GM18517 (cell line): Measurements from ENCODE around the gene MAP6.

Source experiments
- ATAC-seq: cut with Tn5 transposase; IDR thresholded peaks from one replicate; pipeline ENCODE4 v1.9.1; 2021; ENCODE audit warnings: mild to moderate bottlenecking, moderate library complexity; ENCODE audit not compliant: unreplicated experiment

MAP6 gene

DNA sequence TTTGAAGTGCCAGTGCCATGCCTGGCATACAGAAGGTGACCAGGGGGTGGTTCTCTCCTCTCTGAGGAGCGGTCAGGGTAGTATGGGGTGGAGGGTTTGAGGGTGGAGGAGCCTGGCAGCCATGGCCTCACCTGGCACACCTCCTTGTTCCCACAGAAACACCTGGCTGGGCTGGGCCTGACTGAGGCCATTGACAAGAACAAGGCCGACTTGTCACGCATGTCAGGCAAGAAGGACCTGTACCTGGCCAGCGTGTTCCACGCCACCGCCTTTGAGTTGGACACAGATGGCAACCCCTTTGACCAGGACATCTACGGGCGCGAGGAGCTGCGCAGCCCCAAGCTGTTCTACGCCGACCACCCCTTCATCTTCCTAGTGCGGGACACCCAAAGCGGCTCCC, 97.2 kb downstream of the MAP6 start:
- ATAC-seq, result no peak

DNA sequence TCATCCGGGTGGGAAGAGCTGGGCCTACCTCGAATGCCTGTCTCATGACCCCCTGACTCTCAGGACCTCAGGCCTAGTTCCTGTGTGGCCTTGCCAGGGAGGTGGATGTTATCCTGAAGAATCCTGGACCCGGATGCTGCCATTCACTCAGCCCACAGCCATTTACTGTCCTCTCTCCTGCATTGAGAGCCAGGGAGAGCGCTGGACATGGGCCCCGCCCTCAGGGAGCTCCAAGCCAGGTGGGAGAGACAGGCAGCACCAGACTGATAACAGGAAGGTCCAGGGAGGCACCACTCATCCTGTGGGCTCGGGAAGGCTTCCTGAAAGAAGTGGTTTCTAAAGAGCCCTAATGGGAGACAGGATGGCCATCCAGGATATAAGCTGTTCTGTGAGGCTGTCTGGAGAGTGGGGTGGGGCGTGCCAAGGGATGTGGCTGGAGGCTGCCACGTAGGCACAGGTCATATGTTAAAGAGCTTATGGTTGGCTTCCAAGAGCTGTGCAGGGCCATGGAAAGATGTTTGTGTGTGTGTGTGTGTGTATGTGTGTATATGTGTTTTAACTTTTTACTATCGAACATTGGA, 98.2 kb downstream of the MAP6 start:
- no peak for ATAC-seq

GRCh38 chr11:75568616-75569219, 100.1 kb downstream of the MAP6 start:
- ATAC-seq, result no peak

GRCh38 chr11:75567971-75568370, 100.9 kb downstream of the MAP6 start:
- ATAC-seq, result no peak

DNA sequence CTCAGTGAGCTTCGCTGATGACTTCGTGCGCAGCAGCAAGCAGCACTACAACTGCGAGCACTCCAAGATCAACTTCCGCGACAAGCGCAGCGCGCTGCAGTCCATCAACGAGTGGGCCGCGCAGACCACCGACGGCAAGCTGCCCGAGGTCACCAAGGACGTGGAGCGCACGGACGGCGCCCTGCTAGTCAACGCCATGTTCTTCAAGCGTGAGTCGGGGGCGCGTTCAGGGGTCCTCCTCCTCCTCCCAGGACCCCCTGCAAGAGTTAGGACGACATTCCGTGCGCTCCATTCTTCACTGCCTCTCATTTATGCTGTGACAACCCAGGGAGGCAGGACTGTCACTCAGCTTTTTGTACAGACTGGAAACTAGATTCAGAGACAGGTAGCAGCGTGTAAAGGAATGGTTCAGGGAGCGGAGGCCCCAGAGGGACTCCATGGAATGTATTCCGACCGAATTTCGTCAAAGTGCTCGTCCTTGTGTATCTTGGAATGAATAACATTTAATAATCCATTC, 102.0 kb downstream of the MAP6 start:
- ATAC-seq, result no peak

DNA sequence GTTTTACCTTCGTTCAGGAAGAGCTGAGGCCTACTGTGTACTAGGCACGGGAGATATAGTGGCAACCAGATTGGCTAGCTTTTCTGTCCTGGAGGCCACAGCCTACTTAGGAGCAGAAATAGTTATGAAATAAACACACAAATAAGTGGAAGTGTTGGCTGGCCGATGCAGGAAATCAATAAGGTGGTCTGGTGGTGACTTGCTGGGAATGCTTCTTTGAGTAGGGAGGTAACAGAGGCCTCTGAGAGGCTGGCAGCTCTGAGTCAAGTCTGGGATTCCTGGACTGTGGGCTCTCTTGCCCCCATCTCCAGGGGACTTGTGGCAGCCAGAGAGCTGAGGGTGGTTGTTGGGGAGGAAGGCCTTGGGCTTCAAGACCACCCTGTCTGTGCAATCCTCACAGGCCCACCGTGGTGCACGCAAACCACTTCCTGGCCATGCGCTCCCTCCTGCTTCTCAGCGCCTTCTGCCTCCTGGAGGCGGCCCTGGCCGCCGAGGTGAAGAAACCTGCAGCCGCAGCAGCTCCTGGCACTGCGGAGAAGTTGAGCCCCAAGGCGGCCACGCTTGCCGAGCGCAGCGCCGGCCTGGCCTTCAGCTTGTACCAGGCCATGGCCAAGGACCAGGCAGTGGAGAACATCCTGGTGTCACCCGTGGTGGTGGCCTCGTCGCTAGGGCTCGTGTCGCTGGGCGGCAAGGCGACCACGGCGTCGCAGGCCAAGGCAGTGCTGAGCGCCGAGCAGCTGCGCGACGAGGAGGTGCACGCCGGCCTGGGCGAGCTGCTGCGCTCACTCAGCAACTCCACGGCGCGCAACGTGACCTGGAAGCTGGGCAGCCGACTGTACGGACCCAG, 102.7 kb downstream of the MAP6 start:
- no peak for ATAC-seq

DNA sequence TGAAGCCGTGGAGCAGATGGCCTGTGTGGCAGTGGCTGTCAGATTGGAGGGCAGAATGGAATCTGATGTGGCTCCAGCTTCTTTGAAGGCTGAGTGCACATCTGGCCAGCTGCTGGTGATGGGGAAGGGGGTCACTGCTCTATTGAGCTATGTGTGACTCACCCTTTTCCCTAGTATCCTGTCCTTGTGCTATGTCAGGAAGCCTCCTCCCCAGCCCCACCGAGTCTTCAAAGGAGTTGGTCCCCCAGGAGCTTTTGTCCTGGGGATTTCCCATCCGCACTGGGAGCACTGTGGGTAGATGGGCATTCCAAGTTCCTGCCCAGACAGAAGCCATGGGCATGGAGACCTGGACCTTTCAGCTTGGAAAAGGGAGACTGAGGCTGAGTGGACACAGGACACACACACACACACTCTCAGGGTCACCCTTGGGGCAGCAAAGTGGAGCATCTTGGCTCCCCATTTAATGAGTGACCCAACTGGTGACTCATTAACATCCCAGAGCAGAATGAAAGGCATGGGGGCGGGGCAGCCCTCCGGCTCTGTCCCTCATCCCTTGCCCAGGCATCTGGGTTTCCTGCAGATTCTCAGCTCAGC, 103.5 kb downstream of the MAP6 start:
- no peak for ATAC-seq

DNA sequence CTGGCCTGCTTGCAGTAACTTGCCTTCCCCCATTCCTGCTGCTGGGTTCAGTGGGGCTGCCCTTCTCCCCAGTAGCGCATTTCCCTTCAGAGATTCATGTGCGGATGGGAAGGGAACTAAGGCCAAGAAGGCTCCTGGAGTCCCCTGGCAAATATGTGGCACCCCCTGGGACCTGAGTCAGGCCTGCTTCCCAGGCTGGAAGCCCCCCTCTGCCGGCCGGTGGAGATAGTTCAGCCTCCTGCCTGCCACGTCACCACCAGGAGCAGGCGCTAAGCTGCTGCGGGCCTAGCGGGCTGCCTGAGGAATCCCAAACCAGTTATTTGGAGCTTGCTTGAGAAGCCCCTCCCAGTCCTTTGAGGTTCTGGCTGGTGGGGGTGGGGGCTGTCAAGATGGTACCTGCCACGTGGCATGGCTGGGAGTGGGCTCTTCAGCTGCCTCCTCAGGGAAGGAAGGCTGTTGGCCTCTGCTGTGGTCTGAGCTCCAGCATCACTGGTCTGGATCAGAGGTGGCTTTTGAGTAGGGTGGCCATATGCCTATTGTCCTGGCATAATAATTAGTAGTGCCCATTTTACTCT, 104.8 kb downstream of the MAP6 start:
- ATAC-seq, result no peak

- ATAC-seq, result no peak
Observed at GRCh38 chr11:75563501-75563977, 105.3 kb downstream of the MAP6 start.

DNA sequence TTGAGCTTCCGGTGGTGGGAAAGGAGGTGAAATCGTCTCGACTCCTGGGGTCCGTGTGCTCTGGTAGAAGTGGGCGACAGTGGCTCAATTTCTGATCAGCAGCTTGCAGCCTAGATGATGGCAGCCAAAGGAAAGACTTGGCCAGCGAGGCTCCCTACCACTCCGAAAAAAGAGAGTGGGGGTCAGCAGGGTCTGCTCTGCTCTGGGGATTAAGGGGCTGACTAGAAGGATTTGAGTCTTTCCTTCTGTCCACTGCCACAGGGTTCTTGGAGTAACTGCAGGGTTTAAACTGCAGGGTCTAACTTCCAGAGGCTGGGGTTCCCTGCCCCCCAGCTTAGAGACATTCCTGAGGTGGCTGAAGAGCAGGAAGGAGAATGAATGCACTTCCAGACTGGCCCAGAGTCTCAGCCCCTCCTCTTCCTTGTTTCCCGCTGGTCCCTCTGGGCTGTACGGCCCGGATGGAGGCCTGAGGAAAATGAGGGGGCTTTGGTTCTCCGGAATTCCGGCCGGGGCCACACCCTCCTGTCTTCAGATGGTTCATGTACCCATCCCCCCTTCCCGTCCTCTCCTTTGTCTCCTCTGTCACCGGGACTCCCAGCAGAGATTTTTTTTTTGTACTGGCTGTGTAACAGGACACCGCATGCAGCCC, 105.9 kb downstream of the MAP6 start:
- ATAC-seq, result no peak

- ATAC-seq, result peak; percentile 69
Observed at GRCh38 chr11:75562048-75562835, 106.6 kb downstream of the MAP6 start, which contains the start of gene SERPINH1. Gene SERPINH1 (plus strand): TSS chr11:75562253. CDS start chr11:75566350, 4,097 bp downstream.

- ATAC-seq, result no peak
Observed at GRCh38 chr11:75561426-75562047, 107.3 kb downstream of the MAP6 start.

- no peak for ATAC-seq
Observed at GRCh38 chr11:75560644-75561043, 108.2 kb downstream of the MAP6 start.

DNA sequence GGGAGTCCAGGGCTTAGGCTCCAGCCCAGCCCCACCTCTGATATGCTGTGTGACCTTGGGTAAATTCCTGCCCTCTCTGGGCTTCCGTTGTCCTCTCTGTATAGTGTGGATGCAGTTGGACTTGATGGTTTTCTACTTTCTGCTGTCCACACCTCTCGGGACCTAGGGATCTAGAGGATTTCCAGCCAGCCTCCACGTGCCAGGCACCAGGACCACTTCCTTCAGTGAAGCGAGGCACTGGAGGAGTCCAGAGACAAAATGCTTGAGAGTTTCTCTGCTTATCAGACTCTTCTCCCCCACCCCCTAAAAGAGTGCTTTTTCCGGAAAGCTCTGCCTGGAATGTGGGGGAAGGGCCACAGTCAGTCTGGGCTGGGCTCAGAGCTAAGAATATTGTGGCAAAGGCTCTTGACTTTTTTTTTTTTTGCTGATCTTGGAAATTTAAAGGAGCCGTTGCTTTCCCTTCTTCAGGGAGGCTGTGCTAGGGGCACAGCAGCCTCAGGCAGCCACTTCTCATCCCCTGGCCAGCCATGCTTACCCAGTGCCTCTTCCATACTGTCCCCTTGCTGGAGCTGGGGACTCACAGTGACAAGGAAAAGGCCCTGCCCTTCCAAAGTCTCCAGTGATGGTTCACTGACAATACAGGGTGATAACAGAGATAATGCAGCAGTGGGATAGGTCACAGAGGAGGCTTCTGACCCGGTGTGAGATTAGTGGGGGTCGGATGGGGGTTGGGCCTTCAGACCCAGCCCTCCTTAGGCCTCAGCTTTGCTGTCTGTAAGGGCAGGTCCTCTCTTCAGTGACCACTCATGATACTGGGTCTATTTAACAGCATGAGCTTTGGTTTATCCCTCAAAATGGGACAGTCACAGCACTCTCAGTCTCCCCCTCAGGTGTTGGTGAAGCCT, 109.6 kb downstream of the MAP6 start:
- ATAC-seq, result no peak

- ATAC-seq, result no peak
Observed at GRCh38 chr11:75557666-75558494, 111.0 kb downstream of the MAP6 start.

DNA sequence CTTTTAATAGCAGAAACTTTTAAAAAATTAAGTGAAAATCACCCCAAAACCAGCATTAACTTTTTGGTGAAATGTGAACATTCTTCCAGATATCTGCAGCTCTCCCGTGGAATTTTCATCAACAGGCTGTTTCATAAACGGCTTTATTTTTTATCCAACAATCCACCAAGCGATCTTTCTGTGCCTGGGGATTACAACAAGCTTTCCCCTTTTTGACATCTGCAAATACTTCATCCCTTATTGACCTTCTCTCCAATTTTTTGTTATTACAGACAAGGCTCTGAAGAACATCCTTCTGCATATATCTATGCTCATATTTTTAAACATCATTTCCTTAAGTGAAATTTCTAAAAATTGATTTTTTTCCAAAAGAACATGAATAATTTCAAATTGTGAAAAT, 112.6 kb downstream of the MAP6 start:
- no peak for ATAC-seq

DNA sequence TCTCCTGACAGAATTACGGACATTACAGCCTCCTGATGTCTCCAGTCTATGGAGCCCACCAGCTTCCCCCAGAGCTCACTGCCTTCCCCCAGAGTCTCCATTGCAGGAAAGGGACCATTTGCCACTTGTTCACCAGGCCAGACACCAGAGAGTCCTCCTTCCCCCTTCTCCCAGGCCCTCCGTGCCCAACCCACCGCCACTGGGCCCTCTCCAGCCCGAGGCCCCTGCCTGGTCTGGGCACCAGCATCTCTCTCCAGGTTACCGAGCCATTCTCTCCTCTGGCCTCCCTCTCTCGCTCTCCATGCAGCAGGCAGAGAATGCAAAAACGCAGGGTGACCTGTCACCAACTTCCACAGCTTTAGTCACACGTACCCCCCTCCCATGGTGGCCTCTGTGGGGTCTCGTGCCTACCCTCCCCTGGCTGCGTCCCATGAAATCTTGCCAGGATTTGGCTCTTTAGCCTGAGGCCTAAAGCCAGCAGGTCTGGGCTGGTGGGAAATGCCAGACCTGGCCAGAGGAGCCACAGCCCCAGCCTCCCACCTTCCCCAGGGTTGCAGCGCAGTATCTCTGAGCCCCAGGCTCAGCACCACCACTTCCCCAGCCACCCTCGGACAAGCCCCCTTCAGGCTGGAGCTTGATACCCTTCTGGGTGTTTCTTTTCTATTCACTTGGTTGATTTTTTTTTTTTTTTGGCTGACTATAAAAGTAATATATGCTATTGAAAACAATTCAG, 113.6 kb downstream of the MAP6 start:
- ATAC-seq, result no peak
